ENCODE results near the gene MEGF11. TPM values are rescaled to one million over a fixed set of nuclear protein-coding genes. Genes with fewer than 3 reads are reported as not detected.

The MEGF11 gene
- total RNA-seq, 2 donors from 2014 or later: not detected

DNA sequence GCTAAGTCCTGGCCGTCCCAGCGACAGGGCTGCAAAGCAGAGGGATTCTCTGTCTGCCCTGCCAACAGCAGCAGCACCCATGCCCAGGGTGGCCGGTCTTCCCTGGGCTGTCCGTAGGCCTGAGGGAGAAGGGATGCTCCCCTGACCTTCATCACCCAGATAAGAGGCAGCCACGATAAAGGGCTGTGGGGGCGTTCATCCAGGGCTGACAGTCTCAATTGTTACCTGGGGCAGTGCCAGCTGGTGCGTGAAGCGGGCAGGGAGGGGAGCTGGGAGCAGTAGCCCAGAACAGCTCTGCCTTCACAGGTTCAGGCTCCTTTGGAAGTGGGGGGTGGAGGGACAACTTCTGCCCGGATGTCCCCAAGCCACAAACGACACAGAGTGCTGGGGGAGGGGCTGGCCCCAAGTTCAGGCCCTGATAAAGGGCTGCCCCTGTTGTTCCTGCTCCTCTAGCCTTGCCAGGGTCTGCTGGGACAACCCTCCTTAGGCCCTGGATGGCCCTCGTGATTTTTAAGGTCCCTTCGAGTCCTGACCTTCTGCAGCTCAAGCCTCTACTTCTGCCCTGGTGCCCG lies 289.6 kb downstream of the MEGF11 start:
- no peaks in the 10 kb centered on the region for H3K4me1 ChIP-seq
- H3K27ac ChIP-seq: no peak overlapping the region
- no peak for DNase-seq (ENCODE audit: low spot score)
- H3K27me3 ChIP-seq: no peaks in the 10 kb centered on the region
- H3K9me3 ChIP-seq: no peaks in the 10 kb centered on the region
- TF ChIP-seq CTCF (IDR thresholded peaks at IDR 0.05): no peak
- H3K4me3 ChIP-seq: no peak overlapping the region
- H3K36me3 ChIP-seq: no peaks in the 10 kb centered on the region

DNA sequence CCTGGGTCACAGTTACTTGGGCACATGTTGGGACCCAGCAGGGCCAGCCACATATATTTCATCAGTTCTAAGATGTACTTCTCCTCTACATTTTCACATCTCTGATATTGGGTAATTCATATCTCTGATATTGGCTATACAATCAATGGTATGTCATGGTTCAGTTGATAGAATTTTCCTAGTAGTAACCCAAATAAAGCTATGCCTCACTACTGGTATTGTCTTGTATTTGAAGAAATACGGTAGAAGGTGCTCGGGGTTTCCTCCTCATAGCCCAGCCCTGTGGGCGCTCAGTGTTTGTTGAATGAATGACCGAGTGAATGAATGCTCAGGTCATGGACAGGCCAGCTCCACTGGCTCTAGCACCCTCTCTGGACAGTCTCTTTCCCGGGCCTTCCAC lies 290.2 kb downstream of the MEGF11 start:
- Histone ChIP-seq H3K27ac (no peak overlapping the region), H3K36me3 (no peaks in the 10 kb centered on the region), H3K27me3 (no peaks in the 10 kb centered on the region), H3K4me3 (no peak overlapping the region), H3K9me3 (no peaks in the 10 kb centered on the region), H3K4me1 (no peaks in the 10 kb centered on the region)
- no peak for DNase-seq (ENCODE audit: low spot score)
- no peak for TF ChIP-seq CTCF (IDR thresholded peaks at IDR 0.05)

GRCh38 chr15:65962187-65962586 lies 291.4 kb downstream of the MEGF11 start:
- no peaks in the 10 kb centered on the region for H3K27me3 ChIP-seq
- no peaks in the 10 kb centered on the region for H3K9me3 ChIP-seq
- H3K27ac ChIP-seq: no peak overlapping the region
- peak in 1 of 2 donors; percentile 29 for TF ChIP-seq CTCF (IDR thresholded peaks at IDR 0.05)
- no peaks in the 10 kb centered on the region for H3K36me3 ChIP-seq
- DNase-seq (ENCODE audit: low spot score): no peak
- no peak overlapping the region for H3K4me3 ChIP-seq
- H3K4me1 ChIP-seq: no peaks in the 10 kb centered on the region

DNA sequence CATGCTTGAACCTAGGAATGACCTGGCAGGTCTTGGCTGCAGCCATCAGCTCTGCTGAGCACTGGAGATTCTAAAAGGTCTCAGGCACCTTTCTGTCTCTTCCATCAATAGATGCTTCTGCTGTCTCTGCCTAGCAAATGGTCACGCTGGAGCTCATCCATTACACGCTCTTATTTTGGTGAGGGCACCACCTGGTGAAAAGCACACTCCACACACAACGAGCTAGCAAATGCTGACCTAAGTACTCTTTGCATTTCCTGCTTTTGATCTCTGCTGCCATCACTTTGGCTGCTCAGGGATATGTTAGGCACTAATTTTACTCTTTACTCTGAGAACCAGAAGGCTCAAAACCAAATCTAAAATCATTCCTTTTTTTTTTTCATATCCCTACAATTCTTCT lies 293.0 kb downstream of the MEGF11 start:
- Histone ChIP-seq H3K9me3 (no peaks in the 10 kb centered on the region), H3K36me3 (no peaks in the 10 kb centered on the region), H3K4me1 (no peaks in the 10 kb centered on the region), H3K27ac (no peak overlapping the region), H3K27me3 (no peaks in the 10 kb centered on the region), H3K4me3 (no peak overlapping the region)
- no peak for TF ChIP-seq CTCF (IDR thresholded peaks at IDR 0.05)
- DNase-seq (ENCODE audit: low spot score): no peak

- H3K4me1 ChIP-seq: no peaks in the 10 kb centered on the region
- H3K36me3 ChIP-seq: no peaks in the 10 kb centered on the region
- no peak overlapping the region for H3K4me3 ChIP-seq
- H3K27me3 ChIP-seq: no peaks in the 10 kb centered on the region
- no peak for DNase-seq (ENCODE audit: low spot score)
- H3K9me3 ChIP-seq: no peaks in the 10 kb centered on the region
- no peak for TF ChIP-seq CTCF (IDR thresholded peaks at IDR 0.05)
- H3K27ac ChIP-seq: no peak overlapping the region
Measured at GRCh38 chr15:65958835-65959234, 294.7 kb downstream of the MEGF11 start.

- Histone ChIP-seq H3K27ac (no peak overlapping the region), H3K9me3 (no peaks in the 10 kb centered on the region), H3K36me3 (no peaks in the 10 kb centered on the region), H3K4me1 (no peaks in the 10 kb centered on the region), H3K4me3 (no peak overlapping the region), H3K27me3 (no peaks in the 10 kb centered on the region)
- TF ChIP-seq CTCF (IDR thresholded peaks at IDR 0.05): no peak
- DNase-seq (ENCODE audit: low spot score): no peak
Measured at GRCh38 chr15:65957451-65957850, 296.1 kb downstream of the MEGF11 start.

Measured in right atrium auricular region (tissue), 2 donors.